ENCODE results near the gene CTPS1.

- TF ChIP-seq CTCF (IDR thresholded peaks at IDR 0.05) (no peak), EZH2 (IDR thresholded peaks at IDR 0.05) (no peak)
Measured at GRCh38 chr1:40997096-40997495, 17.6 kb downstream of the CTPS1 start.

Measured in neural progenitor cell (in vitro differentiated cells).